ENCODE data around the gene MIGA2. TPM values are rescaled to one million over a fixed set of nuclear protein-coding genes. Genes with fewer than 3 reads are reported as not detected.

Gene MIGA2
- total and polyA plus RNA-seq, 9 of the 15 experiments (the other 6 are each of a cell fraction or from before 2014, with no cell fraction given), result 0.15 to 54.1 (median 18.0) TPM

DNA sequence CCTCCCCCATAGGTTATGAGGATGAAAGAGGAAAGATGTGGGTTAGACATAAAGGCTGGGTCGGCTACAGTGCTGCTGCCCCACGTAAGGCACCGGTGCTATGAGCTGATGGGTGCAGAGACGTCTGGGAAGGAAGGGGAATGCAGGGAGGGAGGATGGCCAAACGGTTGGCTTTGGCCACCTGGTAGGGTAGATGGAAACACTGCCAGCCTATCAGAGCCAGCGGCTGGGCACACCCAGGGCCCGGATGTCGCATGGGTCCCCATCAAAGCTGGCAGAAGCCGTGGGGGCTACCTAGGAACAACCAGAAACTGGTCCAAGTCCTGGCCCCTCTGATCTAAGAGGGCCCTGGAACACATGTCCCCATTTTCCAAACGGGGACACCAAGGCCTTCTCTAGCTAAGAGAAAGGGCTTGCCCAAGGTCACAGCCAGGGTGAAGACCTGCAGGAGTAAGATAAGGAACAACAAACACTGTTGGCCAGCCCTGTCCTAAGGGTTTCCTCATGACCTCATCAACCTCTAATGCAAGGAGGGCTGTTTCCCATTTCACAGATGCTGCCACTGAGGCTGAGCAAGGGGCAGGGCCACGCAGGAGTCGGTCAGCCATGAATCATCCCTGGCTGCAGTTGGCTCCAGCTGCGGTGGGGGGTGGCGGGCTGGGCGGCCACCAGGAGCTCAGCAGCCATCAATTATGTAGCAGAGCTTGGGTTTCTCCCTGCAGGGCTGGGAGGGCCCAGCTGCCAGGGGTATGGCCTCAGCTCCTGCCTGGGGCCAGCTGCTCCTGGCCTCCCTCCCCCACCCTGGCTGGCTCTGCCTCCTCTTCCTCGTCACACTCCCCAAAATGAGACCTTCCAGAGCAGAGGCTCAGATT is 13.2 kb upstream of the MIGA2 start:
- peaks cover 8% of the 10 kb centered on the region for H3K9me1 ChIP-seq (ENCODE audit: control insufficient read depth, insufficient read depth, low read length)
- peak overlapping the region; percentile 65 for H3K4me2 ChIP-seq (ENCODE audit: insufficient read depth, low read length)
- ChIA-PET CTCF (ENCODE audit: low intra/inter-chr PET ratio) (no interaction called here), POLR2A (interaction anchor here (1.0 to 3.0 kb wide), 5 partner anchors 10 to 149 kb away, joined by 3 to 15 read pairs (median 5); no protein-coding TSS in a partner anchor)
- DNase-seq (ENCODE audit: extremely low read depth in 1 of 4, low spot score in 3 of 4) (peak; percentile 75 to 93 (median 80)), ATAC-seq (peak; percentile 54), FAIRE-seq (peak; percentile 98)
- BruUV-seq (replicated peaks), result no TSS peak
- H3K27me3 ChIP-seq (ENCODE audit: control insufficient read depth in 2 of 2, insufficient read depth in 2 of 2, low read length in 2 of 2), result no peaks in the 10 kb centered on the region
- 0 out of 2 replicates have a peak overlapping the region, but pooled peaks have one; percentile 1 for H2AFZ ChIP-seq (ENCODE audit: low read depth, low read length)
- in situ Hi-C loops (cut with MboI), result no loop called here
- intact Hi-C loops (cut with micrococcal nuclease), result no loop called here
- H3K27ac ChIP-seq (ENCODE audit: extremely low read depth, low read depth, low read length), result peak overlapping the region; percentile 76
- H3K9ac ChIP-seq (ENCODE audit: insufficient read depth in 1 of 2, low read depth in 2 of 2, low read length in 2 of 2), result peak overlapping the region; percentile 63 to 80
- no peaks in the 10 kb centered on the region for H4K20me1 ChIP-seq (replicated peaks; ENCODE audit: control insufficient read depth, insufficient read depth, low read length)
- H3K4me3 ChIP-seq, result no peak overlapping the region
- 24% methylated on average over 13 of the region's 16 CpGs for WGBS (ENCODE audit: insufficient coverage, low coverage, missing lambda C conversion rate)
- peaks cover 62% of the 10 kb centered on the region for H3K79me2 ChIP-seq (ENCODE audit: control insufficient read depth, insufficient read depth, low read length)
- no peaks in the 10 kb centered on the region for H3K9me3 ChIP-seq (replicated peaks; ENCODE audit: control insufficient read depth, insufficient read depth, low read depth, low read length)
- peaks cover 26% of the 10 kb centered on the region; the same call in 1 of the 3 replicates for H3K36me3 ChIP-seq (ENCODE audit: control insufficient read depth, insufficient read depth, low read length)
- H3K4me1 ChIP-seq (replicated peaks in 1 of 2; ENCODE audit: control insufficient read depth in 2 of 2, insufficient read depth in 2 of 2, low read length in 2 of 2), result peaks cover 38 to 63% of the 10 kb centered on the region in 2 experiments
- TF ChIP-seq, protein P1, sequence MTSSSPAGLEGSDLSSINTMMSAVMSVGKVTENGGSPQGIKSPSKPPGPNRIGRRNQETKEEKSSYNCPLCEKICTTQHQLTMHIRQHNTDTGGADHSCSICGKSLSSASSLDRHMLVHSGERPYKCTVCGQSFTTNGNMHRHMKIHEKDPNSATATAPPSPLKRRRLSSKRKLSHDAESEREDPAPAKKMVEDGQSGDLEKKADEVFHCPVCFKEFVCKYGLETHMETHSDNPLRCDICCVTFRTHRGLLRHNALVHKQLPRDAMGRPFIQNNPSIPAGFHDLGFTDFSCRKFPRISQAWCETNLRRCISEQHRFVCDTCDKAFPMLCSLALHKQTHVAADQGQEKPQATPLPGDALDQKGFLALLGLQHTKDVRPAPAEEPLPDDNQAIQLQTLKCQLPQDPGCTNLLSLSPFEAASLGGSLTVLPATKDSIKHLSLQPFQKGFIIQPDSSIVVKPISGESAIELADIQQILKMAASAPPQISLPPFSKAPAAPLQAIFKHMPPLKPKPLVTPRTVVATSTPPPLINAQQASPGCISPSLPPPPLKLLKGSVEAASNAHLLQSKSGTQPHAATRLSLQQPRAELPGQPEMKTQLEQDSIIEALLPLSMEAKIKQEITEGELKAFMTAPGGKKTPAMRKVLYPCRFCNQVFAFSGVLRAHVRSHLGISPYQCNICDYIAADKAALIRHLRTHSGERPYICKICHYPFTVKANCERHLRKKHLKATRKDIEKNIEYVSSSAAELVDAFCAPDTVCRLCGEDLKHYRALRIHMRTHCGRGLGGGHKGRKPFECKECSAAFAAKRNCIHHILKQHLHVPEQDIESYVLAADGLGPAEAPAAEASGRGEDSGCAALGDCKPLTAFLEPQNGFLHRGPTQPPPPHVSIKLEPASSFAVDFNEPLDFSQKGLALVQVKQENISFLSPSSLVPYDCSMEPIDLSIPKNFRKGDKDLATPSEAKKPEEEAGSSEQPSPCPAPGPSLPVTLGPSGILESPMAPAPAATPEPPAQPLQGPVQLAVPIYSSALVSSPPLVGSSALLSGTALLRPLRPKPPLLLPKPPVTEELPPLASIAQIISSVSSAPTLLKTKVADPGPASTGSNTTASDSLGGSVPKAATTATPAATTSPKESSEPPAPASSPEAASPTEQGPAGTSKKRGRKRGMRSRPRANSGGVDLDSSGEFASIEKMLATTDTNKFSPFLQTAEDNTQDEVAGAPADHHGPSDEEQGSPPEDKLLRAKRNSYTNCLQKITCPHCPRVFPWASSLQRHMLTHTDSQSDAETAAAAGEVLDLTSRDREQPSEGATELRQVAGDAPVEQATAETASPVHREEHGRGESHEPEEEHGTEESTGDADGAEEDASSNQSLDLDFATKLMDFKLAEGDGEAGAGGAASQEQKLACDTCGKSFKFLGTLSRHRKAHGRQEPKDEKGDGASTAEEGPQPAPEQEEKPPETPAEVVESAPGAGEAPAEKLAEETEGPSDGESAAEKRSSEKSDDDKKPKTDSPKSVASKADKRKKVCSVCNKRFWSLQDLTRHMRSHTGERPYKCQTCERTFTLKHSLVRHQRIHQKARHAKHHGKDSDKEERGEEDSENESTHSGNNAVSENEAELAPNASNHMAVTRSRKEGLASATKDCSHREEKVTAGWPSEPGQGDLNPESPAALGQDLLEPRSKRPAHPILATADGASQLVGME (CRISPR knock-in tag; IDR thresholded peaks at IDR 0.05), result 0 out of 2 replicates have a peak, but pooled peaks have one; percentile 12
- TF ChIP-seq RBM25 (IDR thresholded peaks at IDR 0.05; ENCODE audit: low read depth, low read length, severe bottlenecking) (peak; percentile 97), SRSF1 (IDR thresholded peaks at IDR 0.05; ENCODE audit: low read depth, low read length) (no peak), ARID2 (IDR thresholded peaks at IDR 0.05) (no peak), FOS (IDR thresholded peaks at IDR 0.05; ENCODE audit: extremely low read depth, insufficient read length) (no peak), RFX1 (IDR thresholded peaks at IDR 0.05) (no peak)
- TF ChIP-seq, protein P2, sequence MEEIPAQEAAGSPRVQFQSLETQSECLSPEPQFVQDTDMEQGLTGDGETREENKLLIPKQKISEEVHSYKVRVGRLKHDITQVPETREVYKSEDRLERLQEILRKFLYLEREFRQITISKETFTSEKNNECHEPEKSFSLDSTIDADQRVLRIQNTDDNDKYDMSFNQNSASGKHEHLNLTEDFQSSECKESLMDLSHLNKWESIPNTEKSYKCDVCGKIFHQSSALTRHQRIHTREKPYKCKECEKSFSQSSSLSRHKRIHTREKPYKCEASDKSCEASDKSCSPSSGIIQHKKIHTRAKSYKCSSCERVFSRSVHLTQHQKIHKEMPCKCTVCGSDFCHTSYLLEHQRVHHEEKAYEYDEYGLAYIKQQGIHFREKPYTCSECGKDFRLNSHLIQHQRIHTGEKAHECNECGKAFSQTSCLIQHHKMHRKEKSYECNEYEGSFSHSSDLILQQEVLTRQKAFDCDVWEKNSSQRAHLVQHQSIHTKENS (CRISPR knock-in tag; IDR thresholded peaks at IDR 0.05), result no peak
- TF ChIP-seq, protein P3, sequence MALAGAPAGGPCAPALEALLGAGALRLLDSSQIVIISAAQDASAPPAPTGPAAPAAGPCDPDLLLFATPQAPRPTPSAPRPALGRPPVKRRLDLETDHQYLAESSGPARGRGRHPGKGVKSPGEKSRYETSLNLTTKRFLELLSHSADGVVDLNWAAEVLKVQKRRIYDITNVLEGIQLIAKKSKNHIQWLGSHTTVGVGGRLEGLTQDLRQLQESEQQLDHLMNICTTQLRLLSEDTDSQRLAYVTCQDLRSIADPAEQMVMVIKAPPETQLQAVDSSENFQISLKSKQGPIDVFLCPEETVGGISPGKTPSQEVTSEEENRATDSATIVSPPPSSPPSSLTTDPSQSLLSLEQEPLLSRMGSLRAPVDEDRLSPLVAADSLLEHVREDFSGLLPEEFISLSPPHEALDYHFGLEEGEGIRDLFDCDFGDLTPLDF (CRISPR knock-in tag; IDR thresholded peaks at IDR 0.05), result no peak; the same call in 1 of the 2 replicates
- TF ChIP-seq, protein P4, sequence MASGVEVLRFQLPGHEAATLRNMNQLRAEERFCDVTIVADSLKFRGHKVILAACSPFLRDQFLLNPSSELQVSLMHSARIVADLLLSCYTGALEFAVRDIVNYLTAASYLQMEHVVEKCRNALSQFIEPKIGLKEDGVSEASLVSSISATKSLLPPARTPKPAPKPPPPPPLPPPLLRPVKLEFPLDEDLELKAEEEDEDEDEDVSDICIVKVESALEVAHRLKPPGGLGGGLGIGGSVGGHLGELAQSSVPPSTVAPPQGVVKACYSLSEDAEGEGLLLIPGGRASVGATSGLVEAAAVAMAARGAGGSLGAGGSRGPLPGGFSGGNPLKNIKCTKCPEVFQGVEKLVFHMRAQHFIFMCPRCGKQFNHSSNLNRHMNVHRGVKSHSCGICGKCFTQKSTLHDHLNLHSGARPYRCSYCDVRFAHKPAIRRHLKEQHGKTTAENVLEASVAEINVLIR (CRISPR knock-in tag; IDR thresholded peaks at IDR 0.05), result peak; percentile 40; the same call in 1 of the 2 replicates
